Psoas muscle (tissue), 8 donors: ENCODE results near the gene MOSPD2. TPM values are rescaled to one million over a fixed set of nuclear protein-coding genes. Genes with fewer than 3 reads are reported as not detected.

Source experiments
- ATAC-seq, 4 donors: fragments of 200-7000 bp; cut with Tn5 transposase; one replicate each; pipeline ENCODE4 v1.9.1; 2020; ENCODE audit warnings: moderate library complexity in 3 of 4, mild to moderate bottlenecking in 2 of 4
- DNase-seq, 2 donors: peaks; one replicate each; pipeline ENCODE4 v3.0.0-alpha.2; 2020
- H3K27ac ChIP-seq: fragments of 200-600 bp; one replicate; pipeline ENCODE4 v1.8.0; 2022
- H3K27me3 ChIP-seq, 3 donors: fragments of 200-600 bp in 1 of 3; one replicate each; pipeline versions ENCODE4 v1.6.1 to v1.8.0; 2013 to 2022; ENCODE audit warnings: low read length in 2 of 3, mild to moderate bottlenecking in 2 of 3, moderate library complexity in 1 of 3; ENCODE audit not compliant: insufficient read depth in 3 of 3
- H3K36me3 ChIP-seq, 2 donors: fragments of 200-600 bp in 1 of 2; one replicate each; pipeline versions ENCODE4 v1.6.1 to v1.8.0; 2013 to 2022; ENCODE audit warnings: low read depth in 1 of 2, mild to moderate bottlenecking in 1 of 2, moderate library complexity in 1 of 2; ENCODE audit not compliant: insufficient read depth in 1 of 2
- H3K4me1 ChIP-seq: fragments of 200-600 bp; one replicate; pipeline ENCODE4 v1.8.0; 2022
- H3K4me3 ChIP-seq: fragments of 200-600 bp; one replicate; pipeline ENCODE4 v1.8.0; 2022; ENCODE audit warnings: mild to moderate bottlenecking
- H3K9me3 ChIP-seq: fragments of 200-600 bp; one replicate; pipeline ENCODE4 v1.8.0; 2022
- CTCF ChIP-seq: fragments of 200-600 bp; IDR thresholded peaks from one replicate; pipeline ENCODE4 v1.8.0; 2022; ENCODE audit warnings: antibody characterized with exemption
- WGBS, 3 donors: extraction: QIAGEN DNeasy Blood & Tissue Kit; methylation state at CpG; one replicate each; pipeline versions ENCODE4 v1.1.6 to v1.1.7; 2013; 5-methylcytosine and 5-hydroxymethylcytosine counted together
- intact Hi-C, 2 donors: fragments of 100-400 bp; cut with DNase I; formaldehyde crosslinking; loops; one replicate each; pipeline versions ENCODE4 v1.11.0 to v1.14.2; 2022
- polyA plus RNA-seq, 3 donors: library from polyadenylated mRNA; stranded (reverse); fragments of 200-250 nt; gene quantifications; one replicate each; pipeline ENCODE4 v1.2.3, GENCODE V29; 2013
- total RNA-seq, 4 donors: library from RNA; stranded (reverse); fragmentation: NEBNext Ultra II Directional in 2 of 4; extraction: Animal tissue kit (Norgen Biotek cat#: 25700) in 2 of 4; gene quantifications; one replicate each; pipeline versions ENCODE4 v1.2.1 to v1.2.4, GENCODE V29; 2021 to 2023
- donor health status: healthy with polysubstance abuse.
- donor health status: DM: no; HTN: no; CAD: no; lungs with moderate emphysema.
- donor health status: Bipolar disorder and iron deficiency.
- donor health status: healthy.
- donor health status: DM: yes; HTN: yes; CAD: no.
- donor health status: DM: no; HTN: no; CAD: no.
- donor health status: DM: no; HTN: no; CAD: no.
- donor health status: DM: yes; HTN: yes; CAD: no.

The MOSPD2 gene
- total and polyA plus RNA-seq, 7 donors: 1.2 to 3.5 (median 2.3) TPM

GRCh38 chrX:14915596-14915995 is 42.4 kb downstream of the MOSPD2 start:
- Histone ChIP-seq H3K4me1 (no peaks in the 10 kb centered on the region), H3K36me3 (peaks cover 0 to 52% of the 10 kb centered on the region in 2 donors), H3K27ac (no peak overlapping the region), H3K4me3 (no peak overlapping the region), H3K9me3 (no peaks in the 10 kb centered on the region), H3K27me3 (no peaks in the 10 kb centered on the region)
- no peak for DNase-seq
- intact Hi-C loops: no loop called here
- 61 to 98% (median 81%) methylated on average over 3 of the region's 3 CpGs for WGBS, 3 donors
- TF ChIP-seq CTCF: no peak
- ATAC-seq: no peak

GRCh38 chrX:14916017-14916674 is 42.9 kb downstream of the MOSPD2 start:
- Histone ChIP-seq H3K36me3 (peaks cover 0 to 49% of the 10 kb centered on the region in 2 donors), H3K27ac (no peak overlapping the region), H3K27me3 (no peaks in the 10 kb centered on the region), H3K4me1 (no peaks in the 10 kb centered on the region), H3K4me3 (no peak overlapping the region), H3K9me3 (no peaks in the 10 kb centered on the region)
- WGBS, 3 donors: 66 to 80% (median 75%) methylated on average over 3 of the region's 3 CpGs
- no peak for ATAC-seq
- TF ChIP-seq CTCF: no peak
- DNase-seq: no peak
- intact Hi-C loops: no loop called here

- TF ChIP-seq CTCF: no peak
- no peak for DNase-seq
- intact Hi-C loops: no loop called here
- Histone ChIP-seq H3K4me1 (no peaks in the 10 kb centered on the region), H3K27me3 (no peaks in the 10 kb centered on the region), H3K9me3 (no peaks in the 10 kb centered on the region), H3K27ac (no peak overlapping the region), H3K4me3 (no peak overlapping the region), H3K36me3 (peaks cover 0 to 28% of the 10 kb centered on the region in 2 donors)
- WGBS, 3 donors: 19 to 34% (median 28%) methylated on average over 2 of the region's 2 CpGs
- no peak for ATAC-seq
Observed at GRCh38 chrX:14919407-14919806, 46.2 kb downstream of the MOSPD2 start.

- DNase-seq (no peak), ATAC-seq (no peak)
- H3K4me1 ChIP-seq: no peaks in the 10 kb centered on the region
- no peaks in the 10 kb centered on the region for H3K9me3 ChIP-seq
- H3K27ac ChIP-seq: no peak overlapping the region
- peaks cover 0 to 27% of the 10 kb centered on the region in 2 donors for H3K36me3 ChIP-seq
- no peak overlapping the region for H3K4me3 ChIP-seq
- intact Hi-C loops: no loop called here
- TF ChIP-seq CTCF: no peak
- WGBS, 3 donors: 85 to 93% (median 92%) methylated on average over 2 of the region's 2 CpGs
- H3K27me3 ChIP-seq: no peaks in the 10 kb centered on the region
Observed at GRCh38 chrX:14920196-14920595, 47.0 kb downstream of the MOSPD2 start.

- Histone ChIP-seq H3K27me3 (no peaks in the 10 kb centered on the region), H3K4me3 (no peak overlapping the region), H3K4me1 (no peaks in the 10 kb centered on the region), H3K36me3 (peaks cover 0 to 14% of the 10 kb centered on the region in 2 donors), H3K9me3 (no peaks in the 10 kb centered on the region), H3K27ac (no peak overlapping the region)
- ATAC-seq (no peak), DNase-seq (no peak)
- 65 to 73% (median 72%) methylated on average over 6 of the region's 6 CpGs for WGBS, 3 donors
- no peak for TF ChIP-seq CTCF
- intact Hi-C loops: no loop called here
Observed at GRCh38 chrX:14922437-14922836, 49.2 kb downstream of the MOSPD2 start.
